K562 (cell line): ENCODE data around the gene ATAD5. TPM values are rescaled to one million over a fixed set of nuclear protein-coding genes. Genes with fewer than 3 reads are reported as not detected.

ENCODE experiments used
- BHLHE40 ChIP-seq: IDR thresholded peaks from 2 replicates; pipeline ENCODE4 v1.6.1; 2011; ENCODE audit warnings: low read length, improper control_type of control experiment
- HMG20A ChIP-seq: fragments of 450-650 bp; formaldehyde crosslinking; conservative IDR thresholded peaks from 2 replicates; pipeline ENCODE4 v1.4.0; 2020; ENCODE audit warnings: mild to moderate bottlenecking, mixed read lengths
- MCM3 ChIP-seq: fragments of 450-650 bp; IDR thresholded peaks from 2 replicates; pipeline ENCODE4 v1.6.1; 2016
- MYNN ChIP-seq, 2 experiments: sonication (generic); formaldehyde crosslinking in 1 of 2; IDR thresholded peaks; 2 replicates each; pipeline versions ENCODE4 v1.5.0 to v1.6.1; 2016 to 2020; ENCODE audit warnings: antibody characterized with exemption in 1 of 2, missing genetic modification reagents in 1 of 2
- polyA plus RNA-seq, 8 experiments: library from polyadenylated mRNA; depleted of rRNA in 4 of 8; stranded (reverse) in 5 of 8; unstranded in 3 of 8; fragments of >200 nt; fragmentation: Nextera tagmentation in 2 of 8; fragmentation: Illumina TruSeq in 1 of 8; extraction: Ambion mirVana in 2 of 8; extraction: Trizol in 1 of 8; gene quantifications; 2 replicates each; pipeline versions ENCODE4 v1.2.1 to v1.2.3, GENCODE V29; 2011 to 2014; ENCODE audit warnings: inconsistent platforms in 1 of 8, missing spikeins in 1 of 8
- total RNA-seq, 7 experiments: library from RNA; depleted of rRNA in 6 of 7; stranded (reverse); fragments of >200 nt in 6 of 7; fragmentation: Illumina TruSeq in 2 of 7; extraction: Trizol in 2 of 7; gene quantifications; 2 replicates each; pipeline versions ENCODE4 v1.2.1 to v1.2.3, GENCODE V29; 2011 to 2021; ENCODE audit warnings: low replicate concordance in 1 of 7
- TF ChIP-seq, protein P1 (sequence below): fragments of 200-800 bp; sonication (Bioruptor generic); IDR thresholded peaks from 2 replicates; pipeline ENCODE4 v1.6.1; 2016; ENCODE audit warnings: missing genetic modification characterization, missing compliant biosample characterization
- TF ChIP-seq, protein P2 (sequence below), 3 experiments: fragments of 200-800 bp in 1 of 3; sonication (Bioruptor generic) in 1 of 3; sonication (generic) in 1 of 3; formaldehyde crosslinking in 1 of 3; IDR thresholded peaks; 2 replicates each; pipeline versions ENCODE4 v1.6.1 to v1.8.0; 2016 to 2022; ENCODE audit warnings: mild to moderate bottlenecking in 2 of 3, missing compliant biosample characterization in 2 of 3, missing genetic modification characterization in 2 of 3, missing genetic modification reagents in 1 of 3
- TF ChIP-seq, protein P3 (sequence below): fragments of 250-450 bp; sonication (Bioruptor Pico); IDR thresholded peaks from 2 replicates; pipeline ENCODE4 v1.8.0; 2021; ENCODE audit warnings: mild to moderate bottlenecking, moderate library complexity
- TF ChIP-seq, protein P4 (sequence below): fragments of 150-350 bp; conservative IDR thresholded peaks from 2 replicates; pipeline ENCODE4 v1.6.1; 2014; ENCODE audit warnings: low read length
- TF ChIP-seq, protein P5 (sequence below): fragments of 250-450 bp; sonication (Bioruptor Pico); IDR thresholded peaks from 2 replicates; pipeline ENCODE4 v1.9.0; 2021; ENCODE audit warnings: mild to moderate bottlenecking
- TF ChIP-seq, protein P6 (sequence below): sonication (generic); formaldehyde crosslinking; IDR thresholded peaks from 2 replicates; pipeline ENCODE4 v1.8.0; 2022; ENCODE audit warnings: missing genetic modification reagents, mild to moderate bottlenecking, borderline replicate concordance

ATAD5 gene
- total and polyA plus RNA-seq, 9 of the 15 experiments (the other 6 are each of a cell fraction or from before 2014, with no cell fraction given) = 4.6 to 25.6 (median 19.5) TPM

DNA sequence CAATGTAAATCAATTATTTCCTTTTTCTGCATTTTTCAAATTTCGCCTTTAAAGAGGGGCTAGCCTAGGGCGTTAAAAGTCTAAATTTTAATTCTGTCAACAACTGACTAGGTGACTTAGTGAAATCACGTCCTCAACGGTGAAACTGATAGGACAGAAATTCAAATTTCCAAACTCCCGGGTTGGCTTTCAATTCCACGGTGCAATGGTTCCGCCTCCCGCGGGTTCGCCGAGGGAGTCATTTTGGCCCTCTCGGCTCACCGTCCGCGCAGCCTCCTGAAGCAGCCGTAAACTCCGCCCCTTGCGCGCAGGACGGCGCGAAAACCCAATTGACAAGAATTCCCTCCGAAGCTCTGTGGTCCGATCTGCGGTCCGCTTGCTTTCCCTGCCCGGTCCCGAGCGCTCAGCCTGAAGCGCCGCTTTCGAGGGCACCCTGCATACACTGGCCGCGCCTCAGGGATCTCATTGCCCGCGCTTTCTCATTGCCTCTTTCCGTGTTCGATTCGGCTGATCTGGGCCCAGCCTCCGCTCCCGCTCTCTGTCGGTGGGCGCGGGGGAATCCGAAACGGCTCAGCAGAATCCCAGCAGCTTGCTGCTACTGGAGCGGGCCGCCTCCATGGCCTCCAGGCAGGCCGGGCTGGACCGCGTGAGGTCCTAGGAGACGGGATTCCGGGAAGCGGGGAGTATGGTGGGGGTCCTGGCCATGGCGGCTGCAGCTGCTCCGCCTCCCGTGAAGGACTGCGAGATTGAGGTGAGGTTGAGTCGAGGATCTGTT lies at the start of gene ATAD5 (continued):
- TF ChIP-seq HMG20A (no peak), MCM3 (no peak), BHLHE40 (0 out of 2 replicates have a peak, but pooled peaks have one; percentile 21), MYNN (IDR thresholded peaks at IDR 0.05) (no peak), MYNN (CRISPR knock-in tag; IDR thresholded peaks at IDR 0.05) (no peak)
- TF ChIP-seq, protein P1, sequence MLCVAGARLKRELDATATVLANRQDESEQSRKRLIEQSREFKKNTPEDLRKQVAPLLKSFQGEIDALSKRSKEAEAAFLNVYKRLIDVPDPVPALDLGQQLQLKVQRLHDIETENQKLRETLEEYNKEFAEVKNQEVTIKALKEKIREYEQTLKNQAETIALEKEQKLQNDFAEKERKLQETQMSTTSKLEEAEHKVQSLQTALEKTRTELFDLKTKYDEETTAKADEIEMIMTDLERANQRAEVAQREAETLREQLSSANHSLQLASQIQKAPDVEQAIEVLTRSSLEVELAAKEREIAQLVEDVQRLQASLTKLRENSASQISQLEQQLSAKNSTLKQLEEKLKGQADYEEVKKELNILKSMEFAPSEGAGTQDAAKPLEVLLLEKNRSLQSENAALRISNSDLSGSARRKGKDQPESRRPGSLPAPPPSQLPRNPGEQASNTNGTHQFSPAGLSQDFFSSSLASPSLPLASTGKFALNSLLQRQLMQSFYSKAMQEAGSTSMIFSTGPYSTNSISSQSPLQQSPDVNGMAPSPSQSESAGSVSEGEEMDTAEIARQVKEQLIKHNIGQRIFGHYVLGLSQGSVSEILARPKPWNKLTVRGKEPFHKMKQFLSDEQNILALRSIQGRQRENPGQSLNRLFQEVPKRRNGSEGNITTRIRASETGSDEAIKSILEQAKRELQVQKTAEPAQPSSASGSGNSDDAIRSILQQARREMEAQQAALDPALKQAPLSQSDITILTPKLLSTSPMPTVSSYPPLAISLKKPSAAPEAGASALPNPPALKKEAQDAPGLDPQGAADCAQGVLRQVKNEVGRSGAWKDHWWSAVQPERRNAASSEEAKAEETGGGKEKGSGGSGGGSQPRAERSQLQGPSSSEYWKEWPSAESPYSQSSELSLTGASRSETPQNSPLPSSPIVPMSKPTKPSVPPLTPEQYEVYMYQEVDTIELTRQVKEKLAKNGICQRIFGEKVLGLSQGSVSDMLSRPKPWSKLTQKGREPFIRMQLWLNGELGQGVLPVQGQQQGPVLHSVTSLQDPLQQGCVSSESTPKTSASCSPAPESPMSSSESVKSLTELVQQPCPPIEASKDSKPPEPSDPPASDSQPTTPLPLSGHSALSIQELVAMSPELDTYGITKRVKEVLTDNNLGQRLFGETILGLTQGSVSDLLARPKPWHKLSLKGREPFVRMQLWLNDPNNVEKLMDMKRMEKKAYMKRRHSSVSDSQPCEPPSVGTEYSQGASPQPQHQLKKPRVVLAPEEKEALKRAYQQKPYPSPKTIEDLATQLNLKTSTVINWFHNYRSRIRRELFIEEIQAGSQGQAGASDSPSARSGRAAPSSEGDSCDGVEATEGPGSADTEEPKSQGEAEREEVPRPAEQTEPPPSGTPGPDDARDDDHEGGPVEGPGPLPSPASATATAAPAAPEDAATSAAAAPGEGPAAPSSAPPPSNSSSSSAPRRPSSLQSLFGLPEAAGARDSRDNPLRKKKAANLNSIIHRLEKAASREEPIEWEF (CRISPR knock-in tag) = no peak
- TF ChIP-seq, protein P2, sequence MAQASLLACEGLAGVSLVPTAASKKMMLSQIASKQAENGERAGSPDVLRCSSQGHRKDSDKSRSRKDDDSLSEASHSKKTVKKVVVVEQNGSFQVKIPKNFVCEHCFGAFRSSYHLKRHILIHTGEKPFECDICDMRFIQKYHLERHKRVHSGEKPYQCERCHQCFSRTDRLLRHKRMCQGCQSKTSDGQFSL (CRISPR knock-in tag; IDR thresholded peaks at IDR 0.05) = no peak
- TF ChIP-seq, protein P2 (tag; IDR thresholded peaks at IDR 0.05) = no peak
- TF ChIP-seq, protein P3, sequence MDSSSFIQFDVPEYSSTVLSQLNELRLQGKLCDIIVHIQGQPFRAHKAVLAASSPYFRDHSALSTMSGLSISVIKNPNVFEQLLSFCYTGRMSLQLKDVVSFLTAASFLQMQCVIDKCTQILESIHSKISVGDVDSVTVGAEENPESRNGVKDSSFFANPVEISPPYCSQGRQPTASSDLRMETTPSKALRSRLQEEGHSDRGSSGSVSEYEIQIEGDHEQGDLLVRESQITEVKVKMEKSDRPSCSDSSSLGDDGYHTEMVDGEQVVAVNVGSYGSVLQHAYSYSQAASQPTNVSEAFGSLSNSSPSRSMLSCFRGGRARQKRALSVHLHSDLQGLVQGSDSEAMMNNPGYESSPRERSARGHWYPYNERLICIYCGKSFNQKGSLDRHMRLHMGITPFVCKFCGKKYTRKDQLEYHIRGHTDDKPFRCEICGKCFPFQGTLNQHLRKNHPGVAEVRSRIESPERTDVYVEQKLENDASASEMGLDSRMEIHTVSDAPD (CRISPR knock-in tag) = no peak
- TF ChIP-seq, protein P4, sequence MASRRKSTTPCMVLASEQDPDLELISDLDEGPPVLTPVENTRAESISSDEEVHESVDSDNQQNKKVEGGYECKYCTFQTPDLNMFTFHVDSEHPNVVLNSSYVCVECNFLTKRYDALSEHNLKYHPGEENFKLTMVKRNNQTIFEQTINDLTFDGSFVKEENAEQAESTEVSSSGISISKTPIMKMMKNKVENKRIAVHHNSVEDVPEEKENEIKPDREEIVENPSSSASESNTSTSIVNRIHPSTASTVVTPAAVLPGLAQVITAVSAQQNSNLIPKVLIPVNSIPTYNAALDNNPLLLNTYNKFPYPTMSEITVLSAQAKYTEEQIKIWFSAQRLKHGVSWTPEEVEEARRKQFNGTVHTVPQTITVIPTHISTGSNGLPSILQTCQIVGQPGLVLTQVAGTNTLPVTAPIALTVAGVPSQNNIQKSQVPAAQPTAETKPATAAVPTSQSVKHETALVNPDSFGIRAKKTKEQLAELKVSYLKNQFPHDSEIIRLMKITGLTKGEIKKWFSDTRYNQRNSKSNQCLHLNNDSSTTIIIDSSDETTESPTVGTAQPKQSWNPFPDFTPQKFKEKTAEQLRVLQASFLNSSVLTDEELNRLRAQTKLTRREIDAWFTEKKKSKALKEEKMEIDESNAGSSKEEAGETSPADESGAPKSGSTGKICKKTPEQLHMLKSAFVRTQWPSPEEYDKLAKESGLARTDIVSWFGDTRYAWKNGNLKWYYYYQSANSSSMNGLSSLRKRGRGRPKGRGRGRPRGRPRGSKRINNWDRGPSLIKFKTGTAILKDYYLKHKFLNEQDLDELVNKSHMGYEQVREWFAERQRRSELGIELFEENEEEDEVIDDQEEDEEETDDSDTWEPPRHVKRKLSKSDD = 0 out of 2 replicates have a peak, but pooled peaks have one; percentile 32
- TF ChIP-seq, protein P5, sequence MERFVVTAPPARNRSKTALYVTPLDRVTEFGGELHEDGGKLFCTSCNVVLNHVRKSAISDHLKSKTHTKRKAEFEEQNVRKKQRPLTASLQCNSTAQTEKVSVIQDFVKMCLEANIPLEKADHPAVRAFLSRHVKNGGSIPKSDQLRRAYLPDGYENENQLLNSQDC (CRISPR knock-in tag) = no peak
- TF ChIP-seq, protein P6, sequence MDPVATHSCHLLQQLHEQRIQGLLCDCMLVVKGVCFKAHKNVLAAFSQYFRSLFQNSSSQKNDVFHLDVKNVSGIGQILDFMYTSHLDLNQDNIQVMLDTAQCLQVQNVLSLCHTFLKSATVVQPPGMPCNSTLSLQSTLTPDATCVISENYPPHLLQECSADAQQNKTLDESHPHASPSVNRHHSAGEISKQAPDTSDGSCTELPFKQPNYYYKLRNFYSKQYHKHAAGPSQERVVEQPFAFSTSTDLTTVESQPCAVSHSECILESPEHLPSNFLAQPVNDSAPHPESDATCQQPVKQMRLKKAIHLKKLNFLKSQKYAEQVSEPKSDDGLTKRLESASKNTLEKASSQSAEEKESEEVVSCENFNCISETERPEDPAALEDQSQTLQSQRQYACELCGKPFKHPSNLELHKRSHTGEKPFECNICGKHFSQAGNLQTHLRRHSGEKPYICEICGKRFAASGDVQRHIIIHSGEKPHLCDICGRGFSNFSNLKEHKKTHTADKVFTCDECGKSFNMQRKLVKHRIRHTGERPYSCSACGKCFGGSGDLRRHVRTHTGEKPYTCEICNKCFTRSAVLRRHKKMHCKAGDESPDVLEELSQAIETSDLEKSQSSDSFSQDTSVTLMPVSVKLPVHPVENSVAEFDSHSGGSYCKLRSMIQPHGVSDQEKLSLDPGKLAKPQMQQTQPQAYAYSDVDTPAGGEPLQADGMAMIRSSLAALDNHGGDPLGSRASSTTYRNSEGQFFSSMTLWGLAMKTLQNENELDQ (CRISPR knock-in tag) = no peak
